GM23338 (cell line): ENCODE measurements around the gene CNTN5. TPM values are rescaled to one million over a fixed set of nuclear protein-coding genes. Genes with fewer than 3 reads are reported as not detected.
A peak's percentile ranks its signal among the peaks of the same experiment; 100 is the strongest.

ENCODE experiments used
- ATAC-seq: fragments of 200-7000 bp; cut with Tn5 transposase; 3 replicates; pipeline ENCODE4 v1.9.1; 2020
- DNase-seq: peaks from one replicate; pipeline ENCODE4 v3.0.0-alpha.2; 2015; ENCODE audit warnings: low spot score
- H2AFZ ChIP-seq: fragments of 200-600 bp; sonication (generic); 2 replicates; pipeline ENCODE4 v1.8.0; 2016; ENCODE audit warnings: antibody characterized with exemption, mild to moderate bottlenecking, moderate library complexity
- H3F3A ChIP-seq: fragments of 200-600 bp; sonication (generic); replicated peaks from 2 replicates; pipeline ENCODE4 v1.8.0; 2017; ENCODE audit warnings: antibody characterized with exemption, mixed run types, low read depth
- H3K27ac ChIP-seq: fragments of 200-600 bp; sonication (generic); 2 replicates; pipeline ENCODE4 v1.6.1; 2016; ENCODE audit warnings: low read depth
- H3K27me3 ChIP-seq: fragments of 200-600 bp; sonication (generic); 2 replicates; pipeline ENCODE4 v1.8.0; 2016; ENCODE audit warnings: mild to moderate bottlenecking, mixed run types, moderate library complexity; ENCODE audit not compliant: insufficient read depth
- H3K36me3 ChIP-seq: fragments of 200-600 bp; sonication (generic); 2 replicates; pipeline ENCODE4 v1.8.0; 2016; ENCODE audit warnings: mild to moderate bottlenecking; ENCODE audit not compliant: insufficient read depth
- H3K4me1 ChIP-seq: fragments of 200-600 bp; sonication (generic); 2 replicates; pipeline ENCODE4 v1.8.0; 2016; ENCODE audit warnings: mild to moderate bottlenecking, moderate library complexity; ENCODE audit not compliant: insufficient read depth
- H3K4me2 ChIP-seq: fragments of 200-600 bp; sonication (generic); 2 replicates; pipeline ENCODE4 v1.7.1; 2017; ENCODE audit warnings: mixed run types
- H3K4me3 ChIP-seq: fragments of 200-600 bp; sonication (generic); 2 replicates; pipeline ENCODE4 v1.6.1; 2016; ENCODE audit warnings: mixed run types
- H3K79me2 ChIP-seq: fragments of 200-600 bp; sonication (generic); replicated peaks from 2 replicates; pipeline ENCODE4 v1.8.0; 2017; ENCODE audit warnings: mild to moderate bottlenecking; ENCODE audit not compliant: insufficient read depth
- H3K9me2 ChIP-seq: fragments of 200-600 bp; sonication (generic); 2 replicates; pipeline ENCODE4 v1.8.0; 2017; ENCODE audit not compliant: insufficient read depth
- H4K20me1 ChIP-seq: fragments of 200-600 bp; sonication (generic); replicated peaks from 2 replicates; pipeline ENCODE4 v1.8.0; 2017; ENCODE audit warnings: mild to moderate bottlenecking; ENCODE audit not compliant: insufficient read depth
- H3K27ac Mint-ChIP-seq: 2 replicates; pipeline ENCODE4 v1.8.0; 2020; ENCODE audit warnings: inconsistent platforms, mild to moderate bottlenecking, moderate library complexity, mixed read lengths
- H3K27me3 Mint-ChIP-seq: 3 replicates; pipeline ENCODE4 v1.8.0; 2022; ENCODE audit warnings: low read depth, mild to moderate bottlenecking, moderate library complexity, mixed read lengths, inconsistent platforms; ENCODE audit not compliant: insufficient read depth, poor library complexity
- H3K36me3 Mint-ChIP-seq: 3 replicates; pipeline ENCODE4 v1.8.0; 2021; ENCODE audit warnings: low read depth, mild to moderate bottlenecking, inconsistent platforms, moderate library complexity, mixed read lengths
- H3K4me1 Mint-ChIP-seq: 3 replicates; pipeline ENCODE4 v1.8.0; 2020; ENCODE audit warnings: mild to moderate bottlenecking, inconsistent platforms, mixed read lengths
- H3K4me3 Mint-ChIP-seq: 3 replicates; pipeline ENCODE4 v1.8.0; 2021; ENCODE audit warnings: moderate library complexity, mild to moderate bottlenecking, inconsistent platforms, mixed read lengths
- H3K9me3 Mint-ChIP-seq: 3 replicates; pipeline ENCODE4 v1.8.0; 2020; ENCODE audit warnings: moderate library complexity, mild to moderate bottlenecking, inconsistent platforms, mixed read lengths
- CTCF ChIP-seq, 2 experiments: fragments of 200-600 bp in 1 of 2; sonication (generic) in 1 of 2; conservative IDR thresholded peaks; 2 replicates each; pipeline versions ENCODE4 v1.5.1 to v1.6.1; 2016 to 2017; ENCODE audit warnings: antibody characterized with exemption in 2 of 2, low read depth in 2 of 2, mild to moderate bottlenecking in 2 of 2, moderate library complexity in 1 of 2
- EZH2 ChIP-seq: fragments of 200-600 bp; sonication (generic); IDR thresholded peaks from one replicate; pipeline ENCODE4 v1.8.0; 2017; ENCODE audit warnings: antibody characterized with exemption, mild to moderate bottlenecking, low read depth; ENCODE audit not compliant: unreplicated experiment
- ZNF331 ChIP-seq: fragments of 250-450 bp; sonication (Bioruptor Pico); IDR thresholded peaks from 2 replicates; pipeline ENCODE4 v1.5.0; 2020; ENCODE audit warnings: low read depth, mild to moderate bottlenecking, moderate library complexity
- ZNF462 ChIP-seq: fragments of 250-450 bp; sonication (Bioruptor Pico); IDR thresholded peaks from 2 replicates; pipeline ENCODE4 v1.5.0; 2020; ENCODE audit warnings: mild to moderate bottlenecking, moderate library complexity
- polyA plus RNA-seq: library from polyadenylated mRNA; unstranded; fragments of >200 nt; fragmentation: Nextera tagmentation; extraction: Ambion mirVana; gene quantifications from 2 replicates; pipeline ENCODE4 v1.2.1, GENCODE V29; 2016
- total RNA-seq: library from RNA; depleted of rRNA; stranded (reverse); fragments of >200 nt; shearing (Covaris generic); gene quantifications from 2 replicates; pipeline ENCODE4 v1.2.3, GENCODE V29; 2014

The CNTN5 gene
- total and polyA plus RNA-seq, 2 experiments from 2014 or later = not detected

- no peak for TF ChIP-seq ZNF462 (CRISPR knock-in tag)
Observed at GRCh38 chr11:99803501-99803900, 782.8 kb downstream of the CNTN5 start (continued).

DNA sequence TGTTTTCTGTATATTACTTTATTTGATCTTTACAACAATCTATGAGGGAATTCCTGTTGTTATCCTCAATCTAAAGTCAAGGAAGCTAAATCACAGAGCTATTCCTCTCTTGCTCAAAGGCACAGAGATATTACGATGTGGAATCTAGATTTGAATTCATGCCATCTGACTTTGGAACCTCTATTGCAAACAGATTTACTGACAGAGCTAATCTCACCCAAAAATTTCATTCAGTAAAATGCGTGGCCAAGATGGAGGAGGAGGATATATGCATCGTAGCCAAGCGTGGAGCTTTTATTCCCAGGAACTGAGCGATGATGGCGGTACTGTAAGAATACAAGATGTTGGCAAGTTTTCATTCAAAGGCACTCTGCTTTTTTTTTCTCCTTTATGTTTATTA lies 791.8 kb downstream of the CNTN5 start:
- Histone ChIP-seq H3K27me3 (no peaks in the 10 kb centered on the region), H3K36me3 (no peaks in the 10 kb centered on the region), H3K9me2 (no peaks in the 10 kb centered on the region), H3K27ac (no peak overlapping the region), H3K79me2 (no peaks in the 10 kb centered on the region), H3K4me3 (no peak overlapping the region), H3K4me2 (no peak overlapping the region), H2AFZ (no peak overlapping the region), H3F3A (no peaks in the 10 kb centered on the region), H3K4me1 (peaks cover 5% of the 10 kb centered on the region; the same call in 1 of the 2 replicates), H4K20me1 (no peaks in the 10 kb centered on the region)
- Mint-ChIP-seq H3K27me3 (no peaks in the 10 kb centered on the region), H3K4me3 (no peak overlapping the region), H3K9me3 (no peaks in the 10 kb centered on the region), H3K27ac (no peak overlapping the region), H3K36me3 (no peaks in the 10 kb centered on the region), H3K4me1 (peaks cover 4% of the 10 kb centered on the region; the same call in 2 of the 3 replicates)
- no peak for ATAC-seq
- no peak for TF ChIP-seq ZNF331
- no peak for TF ChIP-seq EZH2
- no peak for DNase-seq

GRCh38 chr11:99814021-99814420 lies 793.3 kb downstream of the CNTN5 start:
- H3K27ac Mint-ChIP-seq = no peak overlapping the region
- Histone ChIP-seq H3K4me1 (peaks cover 5% of the 10 kb centered on the region; the same call in 1 of the 2 replicates), H2AFZ (peak overlapping the region; percentile 48; the same call in 1 of the 2 replicates), H3K4me2 (no peak overlapping the region), H3K27ac (no peak overlapping the region), H3F3A (no peaks in the 10 kb centered on the region), H3K9me2 (no peaks in the 10 kb centered on the region), H3K79me2 (no peaks in the 10 kb centered on the region), H3K36me3 (no peaks in the 10 kb centered on the region), H3K27me3 (no peaks in the 10 kb centered on the region), H4K20me1 (no peaks in the 10 kb centered on the region), H3K4me3 (no peak overlapping the region)
- DNase-seq = no peak
- H3K9me3 Mint-ChIP-seq = no peaks in the 10 kb centered on the region
- H3K36me3 Mint-ChIP-seq = no peaks in the 10 kb centered on the region
- H3K4me3 Mint-ChIP-seq = no peak overlapping the region
- no peak for ATAC-seq
- peaks cover 4% of the 10 kb centered on the region; the same call in 2 of the 3 replicates for H3K4me1 Mint-ChIP-seq
- H3K27me3 Mint-ChIP-seq = no peaks in the 10 kb centered on the region
- TF ChIP-seq EZH2 (no peak), CTCF (conservative IDR thresholded peaks at IDR 0.05; ENCODE audit: low read depth in 2 of 2) (no peak), ZNF331 (no peak)
